ENCODE data around the gene UNC13C. TPM values are rescaled to one million over a fixed set of nuclear protein-coding genes. Genes with fewer than 3 reads are reported as not detected.

The UNC13C gene
- total and polyA plus RNA-seq, 2 donors (not counting 3 experiments of a cell fraction or from before 2014, with no cell fraction given) = not detected

DNA sequence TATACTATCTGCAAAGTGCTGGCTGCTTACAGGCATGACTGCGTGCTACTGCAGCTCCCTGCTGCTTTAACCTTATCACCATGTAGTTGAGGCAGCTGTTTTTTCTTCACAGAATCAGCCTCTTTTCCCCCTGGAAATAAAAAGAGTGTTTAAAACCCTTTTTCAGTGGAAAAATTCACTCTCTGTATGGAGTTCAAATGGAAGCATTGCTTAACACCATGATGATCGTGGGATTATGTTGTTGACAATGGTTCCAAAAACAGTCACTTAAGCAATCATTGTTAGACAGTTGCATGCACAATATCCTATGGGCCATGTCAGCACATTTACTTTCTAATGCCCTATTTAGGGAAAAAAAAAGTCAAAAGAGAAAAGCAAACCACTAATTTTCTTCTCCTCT is 536.4 kb downstream of the UNC13C start:
- ChIA-PET POLR2A (no interaction called here), CTCF (no interaction called here)
- no peak overlapping the region for H3K4me2 ChIP-seq (ENCODE audit: insufficient read depth, low read length)

More for the DNA sequence above, 536.4 kb downstream of the UNC13C start:
- Histone ChIP-seq H3K27ac (ENCODE audit: insufficient read depth, low read depth, low read length) (no peak overlapping the region), H3K9ac (replicated peaks; ENCODE audit: extremely low read depth, insufficient read depth, low read length) (no peak overlapping the region), H2AFZ (ENCODE audit: low read depth, low read length) (no peak overlapping the region), H3K4me1 (ENCODE audit: control insufficient read depth, extremely low read depth, insufficient read depth, low read length) (no peaks in the 10 kb centered on the region), H3K36me3 (ENCODE audit: control insufficient read depth in 2 of 2, extremely low read depth in 1 of 2, insufficient read depth in 2 of 2, low read length in 2 of 2) (no peaks in the 10 kb centered on the region), H3K79me2 (ENCODE audit: control insufficient read depth, insufficient read depth, low read length) (no peaks in the 10 kb centered on the region), H4K20me1 (replicated peaks; ENCODE audit: control insufficient read depth, extremely low read depth, insufficient read depth, low read length) (no peaks in the 10 kb centered on the region), H3K9me3 (replicated peaks; ENCODE audit: control insufficient read depth, insufficient read depth, low read length) (no peaks in the 10 kb centered on the region), H3K4me3 (replicated peaks in 1 of 3; ENCODE audit: insufficient read depth in 1 of 3, low read depth in 1 of 3, low read length in 3 of 3) (no peak overlapping the region), H3K9me1 (replicated peaks; ENCODE audit: control insufficient read depth, extremely low read depth, insufficient read depth, low read length) (no peaks in the 10 kb centered on the region), H3K27me3 (ENCODE audit: control insufficient read depth in 2 of 2, insufficient read depth in 2 of 2, low read length in 2 of 2) (no peaks in the 10 kb centered on the region)
- DNase-seq (ENCODE audit: low read depth, low spot score) (no peak), FAIRE-seq (no peak)
- BruUV-seq (replicated peaks) = no TSS peak
- dilution Hi-C loops (cut with MboI; ENCODE audit: extremely low pct_ligation_motif_present, low sequenced_read_pairs) = no loop called here
- TF ChIP-seq, protein P1, sequence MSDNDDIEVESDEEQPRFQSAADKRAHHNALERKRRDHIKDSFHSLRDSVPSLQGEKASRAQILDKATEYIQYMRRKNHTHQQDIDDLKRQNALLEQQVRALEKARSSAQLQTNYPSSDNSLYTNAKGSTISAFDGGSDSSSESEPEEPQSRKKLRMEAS (IDR thresholded peaks at IDR 0.05; ENCODE audit: insufficient read depth, insufficient read length) = no peak
- TF ChIP-seq FOS (IDR thresholded peaks at IDR 0.05; ENCODE audit: borderline replicate concordance, insufficient read depth, low read length) (no peak), POLR2AphosphoS5 (IDR thresholded peaks at IDR 0.05; ENCODE audit: insufficient read depth, low read depth, low read length) (no peak), POLR2A (IDR thresholded peaks at IDR 0.05; ENCODE audit: low read depth, low read length) (no peak), GATA2 (IDR thresholded peaks at IDR 0.05; ENCODE audit: insufficient read depth, insufficient read length, low read depth, low read length) (no peak), EZH2 (IDR thresholded peaks at IDR 0.05; ENCODE audit: borderline replicate concordance, low read depth, low read length, severe bottlenecking) (no peak), JUN (IDR thresholded peaks at IDR 0.05; ENCODE audit: borderline replicate concordance, insufficient read depth, insufficient read length, low read depth) (no peak), MYC (IDR thresholded peaks at IDR 0.05; ENCODE audit: low read depth, low read length) (no peak)
- TF ChIP-seq, protein P2, sequence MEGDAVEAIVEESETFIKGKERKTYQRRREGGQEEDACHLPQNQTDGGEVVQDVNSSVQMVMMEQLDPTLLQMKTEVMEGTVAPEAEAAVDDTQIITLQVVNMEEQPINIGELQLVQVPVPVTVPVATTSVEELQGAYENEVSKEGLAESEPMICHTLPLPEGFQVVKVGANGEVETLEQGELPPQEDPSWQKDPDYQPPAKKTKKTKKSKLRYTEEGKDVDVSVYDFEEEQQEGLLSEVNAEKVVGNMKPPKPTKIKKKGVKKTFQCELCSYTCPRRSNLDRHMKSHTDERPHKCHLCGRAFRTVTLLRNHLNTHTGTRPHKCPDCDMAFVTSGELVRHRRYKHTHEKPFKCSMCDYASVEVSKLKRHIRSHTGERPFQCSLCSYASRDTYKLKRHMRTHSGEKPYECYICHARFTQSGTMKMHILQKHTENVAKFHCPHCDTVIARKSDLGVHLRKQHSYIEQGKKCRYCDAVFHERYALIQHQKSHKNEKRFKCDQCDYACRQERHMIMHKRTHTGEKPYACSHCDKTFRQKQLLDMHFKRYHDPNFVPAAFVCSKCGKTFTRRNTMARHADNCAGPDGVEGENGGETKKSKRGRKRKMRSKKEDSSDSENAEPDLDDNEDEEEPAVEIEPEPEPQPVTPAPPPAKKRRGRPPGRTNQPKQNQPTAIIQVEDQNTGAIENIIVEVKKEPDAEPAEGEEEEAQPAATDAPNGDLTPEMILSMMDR (IDR thresholded peaks at IDR 0.05; ENCODE audit: extremely low read depth in 1 of 2, insufficient read depth in 1 of 2, low read depth in 1 of 2, low read length in 2 of 2) = no peak
- intact Hi-C loops (cut with micrococcal nuclease) = no loop called here

Measured in endothelial cell of umbilical vein (primary cell).